H9 (cell line): ENCODE results near the gene BIK. TPM values are rescaled to one million over a fixed set of nuclear protein-coding genes. Genes with fewer than 3 reads are reported as not detected.

Source experiments
- DNase-seq: peaks from one replicate; pipeline ENCODE4 v3.0.0-alpha.2; 2017
- H2AFZ ChIP-seq: one replicate; pipeline ENCODE4 v1.6.1; 2013; ENCODE audit warnings: mild to moderate bottlenecking, low read length, control low read depth, moderate library complexity
- H2AK5ac ChIP-seq: 2 replicates; pipeline ENCODE4 v1.6.1; 2013; ENCODE audit warnings: low read length, control low read depth, mixed read lengths; ENCODE audit not compliant: insufficient read length
- H2BK120ac ChIP-seq: one replicate; pipeline ENCODE4 v1.6.1; 2013; ENCODE audit warnings: low read depth, mild to moderate bottlenecking, low read length, control low read depth, inconsistent platforms; ENCODE audit not compliant: poor library complexity, severe bottlenecking
- H2BK12ac ChIP-seq: 2 replicates; pipeline ENCODE4 v1.6.1; 2013; ENCODE audit warnings: low read length, control low read depth, mixed read lengths, low read depth; ENCODE audit not compliant: insufficient read length
- H2BK15ac ChIP-seq: 2 replicates; pipeline ENCODE4 v1.6.1; 2013; ENCODE audit warnings: low read depth, low read length, control low read depth
- H2BK20ac ChIP-seq: one replicate; pipeline ENCODE4 v1.6.1; 2013; ENCODE audit warnings: low read depth, mild to moderate bottlenecking, low read length, control low read depth, inconsistent platforms; ENCODE audit not compliant: poor library complexity, severe bottlenecking
- H2BK5ac ChIP-seq: 2 replicates; pipeline ENCODE4 v1.6.1; 2013; ENCODE audit warnings: low read length, control low read depth, mixed read lengths; ENCODE audit not compliant: insufficient read length
- H3K14ac ChIP-seq: 2 replicates; pipeline ENCODE4 v1.6.1; 2013; ENCODE audit warnings: low read length, control low read depth; ENCODE audit not compliant: insufficient read depth
- H3K18ac ChIP-seq: 2 replicates; pipeline ENCODE4 v1.6.1; 2013; ENCODE audit warnings: low read depth, mild to moderate bottlenecking, mixed read lengths, low read length, control low read depth; ENCODE audit not compliant: insufficient read length
- H3K23ac ChIP-seq: 2 replicates; pipeline ENCODE4 v1.6.1; 2013; ENCODE audit warnings: low read length, control low read depth, mixed read lengths, low read depth; ENCODE audit not compliant: insufficient read length
- H3K23me2 ChIP-seq: 2 replicates; pipeline ENCODE4 v1.6.1; 2013; ENCODE audit warnings: low read depth, mild to moderate bottlenecking, mixed read lengths, low read length, control low read depth; ENCODE audit not compliant: insufficient read length, poor library complexity, severe bottlenecking
- H3K27ac ChIP-seq: 2 replicates; pipeline ENCODE4 v1.5.1; 2013; ENCODE audit warnings: low read length, control low read depth, mixed read lengths, low read depth; ENCODE audit not compliant: insufficient read length
- H3K27me3 ChIP-seq: 2 replicates; pipeline ENCODE4 v1.6.1; 2013; ENCODE audit warnings: low read length, control low read depth, inconsistent platforms; ENCODE audit not compliant: insufficient read depth
- H3K4ac ChIP-seq: 2 replicates; pipeline ENCODE4 v1.6.1; 2013; ENCODE audit warnings: low read depth, mild to moderate bottlenecking, control low read depth, inconsistent platforms, low read length, moderate library complexity
- H3K4me1 ChIP-seq: 2 replicates; pipeline ENCODE4 v1.6.1; 2013; ENCODE audit warnings: low read length, control low read depth, inconsistent platforms; ENCODE audit not compliant: insufficient read depth
- H3K4me2 ChIP-seq: 2 replicates; pipeline ENCODE4 v1.6.1; 2013; ENCODE audit warnings: low read length, control low read depth, mixed read lengths; ENCODE audit not compliant: insufficient read length, insufficient read depth
- H3K56ac ChIP-seq: 2 replicates; pipeline ENCODE4 v1.6.1; 2013; ENCODE audit warnings: low read depth, mild to moderate bottlenecking, mixed read lengths, low read length, control low read depth; ENCODE audit not compliant: insufficient read length
- H3K79me1 ChIP-seq: 2 replicates; pipeline ENCODE4 v1.6.1; 2013; ENCODE audit warnings: low read depth, mild to moderate bottlenecking, moderate library complexity, low read length, control low read depth, inconsistent platforms; ENCODE audit not compliant: insufficient read depth, poor library complexity, severe bottlenecking
- H3K79me2 ChIP-seq: 2 replicates; pipeline ENCODE4 v1.6.1; 2013; ENCODE audit warnings: low read length, control low read depth, inconsistent platforms; ENCODE audit not compliant: insufficient read depth
- H3K9ac ChIP-seq: 2 replicates; pipeline ENCODE4 v1.6.1; 2013; ENCODE audit warnings: low read length, control low read depth, mixed read lengths; ENCODE audit not compliant: insufficient read length; ENCODE audit errors: extremely low read depth
- H3K9me3 ChIP-seq: one replicate; pipeline ENCODE4 v1.6.1; 2013; ENCODE audit warnings: low read depth, low read length, inconsistent platforms; ENCODE audit not compliant: control insufficient read depth
- H3T11ph ChIP-seq: one replicate; pipeline ENCODE4 v1.6.1; 2013; ENCODE audit warnings: mild to moderate bottlenecking, low read length, control low read depth, inconsistent platforms
- H4K20me1 ChIP-seq: one replicate; pipeline ENCODE4 v1.6.1; 2013; ENCODE audit not compliant: control insufficient read depth, insufficient read length, insufficient read depth
- H4K5ac ChIP-seq: 2 replicates; pipeline ENCODE4 v1.6.1; 2013; ENCODE audit warnings: low read depth, mild to moderate bottlenecking, mixed read lengths, low read length, control low read depth; ENCODE audit not compliant: insufficient read length
- H4K8ac ChIP-seq: replicated peaks from 2 replicates; pipeline ENCODE4 v1.6.1; 2013; ENCODE audit warnings: low read length, control low read depth, mixed read lengths, low read depth; ENCODE audit not compliant: insufficient read length
- H4K91ac ChIP-seq: 2 replicates; pipeline ENCODE4 v1.6.1; 2013; ENCODE audit warnings: low read depth, mild to moderate bottlenecking, moderate library complexity, mixed read lengths, low read length, control low read depth; ENCODE audit not compliant: insufficient read length
- H3K27ac Mint-ChIP-seq, 3 experiments: 2 replicates in 2 of 3; 3 replicates in 1 of 3; pipeline ENCODE4 v1.8.0; 2020 to 2021; ENCODE audit warnings: mixed read lengths in 3 of 3, mild to moderate bottlenecking in 1 of 3, moderate library complexity in 1 of 3
- H3K27me3 Mint-ChIP-seq: 2 replicates; pipeline ENCODE4 v1.8.0; 2021; ENCODE audit warnings: low read depth, mild to moderate bottlenecking, moderate library complexity, mixed read lengths
- H3K36me3 Mint-ChIP-seq, 3 experiments: 2 replicates in 2 of 3; 3 replicates in 1 of 3; pipeline ENCODE4 v1.8.0; 2020 to 2021; ENCODE audit warnings: low read depth in 3 of 3, mixed read lengths in 3 of 3; ENCODE audit not compliant: insufficient read depth in 1 of 3
- H3K4me1 Mint-ChIP-seq, 2 experiments: 2 replicates each; pipeline ENCODE4 v1.8.0; 2020; ENCODE audit warnings: mixed read lengths in 2 of 2
- H3K4me3 Mint-ChIP-seq, 2 experiments: 2 replicates in 1 of 2; 3 replicates in 1 of 2; pipeline ENCODE4 v1.8.0; 2020 to 2021; ENCODE audit warnings: mild to moderate bottlenecking in 2 of 2, mixed read lengths in 2 of 2, moderate library complexity in 1 of 2
- H3K9me3 Mint-ChIP-seq, 2 experiments: 2 replicates in 1 of 2; 3 replicates in 1 of 2; pipeline ENCODE4 v1.8.0; 2020; ENCODE audit warnings: mild to moderate bottlenecking in 2 of 2, mixed read lengths in 2 of 2, moderate library complexity in 1 of 2
- CTCF ChIP-seq: fragments of 200-600 bp; sonication (generic); conservative IDR thresholded peaks from 3 replicates; pipeline ENCODE4 v1.8.0; 2021; ENCODE audit warnings: antibody characterized with exemption, mild to moderate bottlenecking
- WGBS: extraction: QIAGEN DNeasy Blood & Tissue Kit; methylation state at CpG from one replicate; pipeline ENCODE4 v1.1.7; 2013; ENCODE audit warnings: missing lambda C conversion rate, low lambda C conversion rate, mixed read lengths; ENCODE audit not compliant: insufficient read length; ENCODE audit errors: extremely low coverage; 5-methylcytosine and 5-hydroxymethylcytosine counted together
- total RNA-seq: library from RNA; stranded (reverse); gene quantifications from 2 replicates; pipeline ENCODE4 v1.2.1, GENCODE V29; 2021

The BIK gene
- total RNA-seq, 1 experiment from 2014 or later: 8.3 TPM

- Histone ChIP-seq H4K20me1 (no peaks in the 10 kb centered on the region), H2AK5ac (no peak overlapping the region), H3K27me3 (no peaks in the 10 kb centered on the region), H3K4ac (no peak overlapping the region), H4K5ac (no peak overlapping the region), H3K18ac (no peak overlapping the region), H3K79me1 (no peaks in the 10 kb centered on the region), H4K91ac (no peak overlapping the region), H3K79me2 (no peaks in the 10 kb centered on the region), H3T11ph (no peak overlapping the region), H2BK12ac (no peak overlapping the region), H3K9me3 (no peaks in the 10 kb centered on the region), H2BK120ac (no peak overlapping the region), H2AFZ (no peak overlapping the region), H2BK15ac (no peak overlapping the region), H3K4me2 (no peak overlapping the region), H2BK20ac (no peak overlapping the region), H3K23ac (no peak overlapping the region), H4K8ac (no peak overlapping the region), H3K56ac (no peak overlapping the region), H3K14ac (no peak overlapping the region), H2BK5ac (no peak overlapping the region), H3K23me2 (no peaks in the 10 kb centered on the region), H3K9ac (no peak overlapping the region), H3K4me1 (no peaks in the 10 kb centered on the region), H3K27ac (no peak overlapping the region)
- no peak for TF ChIP-seq CTCF
- H3K27ac Mint-ChIP-seq: no peak overlapping the region
- peaks cover 2 to 14% (median 3%) of the 10 kb centered on the region in 3 experiments; a peak in 6 of 7 replicates for H3K36me3 Mint-ChIP-seq
- DNase-seq: no peak
- no peaks in the 10 kb centered on the region for H3K9me3 Mint-ChIP-seq
- peaks cover under 1% of the 10 kb centered on the region for H3K27me3 Mint-ChIP-seq
- H3K4me3 Mint-ChIP-seq: no peak overlapping the region
- WGBS: no CpG with 5 or more reads among the region's 24 CpGs
- H3K4me1 Mint-ChIP-seq: peaks cover 0 to 8% of the 10 kb centered on the region in 2 experiments; a peak in 2 of 4 replicates
These were observed 52.0 kb downstream of the BIK start for GRCh38 chr22:43162412-43163150.
